Stimulated activated CD4-positive, alpha-beta T cell treated with anti-CD3 and anti-CD28 coated beads, Interleukin-2, amount 100 ng/mL, for 48 hours (primary cell): ENCODE data around the gene TREM1.
"Not testable (repeated sequence)": the region's sequence is repeated elsewhere in the genome, so short reads cannot be mapped to it uniquely, and the experiment has no call there.

Experiments used
- DNase-seq, 2 donors: peaks; one replicate each; pipeline ENCODE4 v3.0.0-alpha.2; 2020

TREM1 gene

GRCh38 chr6:41286544-41287346, at the start of gene TREM1:
TREM1 (minus strand) TSS chr6:41286682; CDS start chr6:41286655, 27 bp downstream.
- DNase-seq: no peak

DNA sequence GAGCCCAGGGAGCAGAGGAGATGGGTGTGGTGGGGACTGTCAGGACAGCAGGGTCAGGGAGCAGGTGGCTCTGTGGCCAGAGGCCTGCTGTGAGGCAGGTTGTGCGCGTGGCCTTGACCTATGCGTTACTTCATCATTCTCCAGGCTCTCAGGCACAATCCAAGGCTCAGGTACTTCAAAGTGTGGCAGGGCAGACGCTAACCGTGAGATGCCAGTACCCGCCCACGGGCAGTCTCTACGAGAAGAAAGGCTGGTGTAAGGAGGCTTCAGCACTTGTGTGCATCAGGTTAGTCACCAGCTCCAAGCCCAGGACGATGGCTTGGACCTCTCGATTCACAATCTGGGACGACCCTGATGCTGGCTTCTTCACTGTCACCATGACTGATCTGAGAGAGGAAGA, 49.5 kb upstream of the TREM1 start:
- no peak for DNase-seq

DNA sequence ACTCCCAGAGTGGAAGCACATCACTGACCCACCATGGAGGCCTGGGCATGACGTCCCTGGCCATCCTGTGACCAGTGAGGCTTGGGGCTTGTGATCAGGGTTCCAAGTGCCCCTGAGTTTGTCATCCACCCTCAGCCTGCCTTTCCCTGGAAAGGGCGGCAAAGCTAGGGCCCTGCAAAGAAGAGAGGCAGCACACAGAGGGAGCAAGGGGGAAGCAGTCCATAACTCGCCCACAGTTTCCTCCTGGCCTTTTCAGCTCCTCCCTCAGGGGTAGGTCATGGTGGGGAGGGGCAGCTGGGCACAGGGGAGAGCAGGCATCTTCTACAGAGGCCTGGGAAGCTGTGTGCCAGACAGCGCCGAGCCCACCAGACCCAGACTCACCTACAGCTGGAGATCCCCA, 48.8 kb upstream of the TREM1 start, which contains the start of gene NCR2:
NCR2 (plus strand) TSS at position 313 of the 400 bp plus-strand sequence. CDS start 269 bp downstream, outside the sequence.
- DNase-seq: no peak

- no peak for DNase-seq
Measured at GRCh38 chr6:41334482-41335040, 48.1 kb upstream of the TREM1 start.

- DNase-seq: no peak
Measured at GRCh38 chr6:41332842-41333736, 46.6 kb upstream of the TREM1 start.

GRCh38 chr6:41332241-41332640, 45.8 kb upstream of the TREM1 start:
- no peak for DNase-seq

DNA sequence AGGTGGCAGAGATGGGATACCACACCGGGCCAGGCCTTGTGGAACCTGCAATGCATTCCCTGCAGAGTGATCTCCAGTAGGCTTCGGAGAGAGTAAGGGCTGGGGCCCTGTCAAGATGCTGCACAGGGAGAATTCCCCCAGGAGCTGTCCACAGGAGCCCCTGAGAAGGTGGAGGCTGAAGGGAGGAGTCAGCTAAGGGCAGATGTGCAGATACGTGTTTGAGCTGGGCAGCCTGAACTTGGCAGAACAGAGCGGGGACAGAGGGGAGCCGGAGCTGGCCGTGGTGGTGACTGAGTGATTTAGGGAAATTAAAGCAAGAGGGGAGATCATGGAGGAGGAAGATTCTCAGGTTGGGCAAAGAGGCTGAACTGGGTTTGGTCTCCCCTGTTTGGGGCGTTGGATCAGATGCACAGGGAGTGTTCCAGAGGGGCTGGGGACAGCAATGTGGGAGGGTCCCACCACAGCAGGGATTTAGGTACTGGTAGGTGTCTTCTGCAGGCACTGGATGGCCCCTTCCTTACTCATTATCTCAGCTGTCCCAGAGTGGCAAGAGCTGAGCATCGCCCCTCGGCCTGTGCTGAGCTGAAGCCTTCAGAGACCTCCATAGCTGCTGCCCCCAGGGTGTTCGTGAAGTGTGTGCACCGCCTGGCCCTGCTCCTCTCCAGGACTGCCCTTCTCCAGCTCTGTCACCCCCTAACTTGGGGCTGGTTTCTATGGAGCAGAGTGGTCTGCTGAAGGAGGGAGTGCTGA, 45.1 kb upstream of the TREM1 start:
- no peak for DNase-seq

DNA sequence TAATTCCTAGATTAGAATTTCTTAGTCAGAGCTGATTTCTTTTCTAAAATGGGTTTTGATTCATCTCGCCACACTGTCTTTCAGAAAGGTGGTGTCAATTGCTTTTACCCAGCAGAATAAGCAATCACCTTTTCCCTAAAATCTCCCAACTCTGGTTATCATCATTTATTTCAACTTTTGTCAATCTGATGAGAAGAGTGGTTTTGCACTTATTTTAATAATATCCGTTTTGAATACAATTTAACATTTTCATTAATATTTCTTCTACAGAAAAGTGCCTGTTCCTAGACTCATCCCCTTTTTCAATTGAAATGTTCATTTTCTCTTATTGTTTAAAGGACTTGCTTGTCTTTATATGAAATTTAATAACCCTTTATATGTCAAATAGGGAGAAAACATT, 40.7 kb upstream of the TREM1 start:
- no peak for DNase-seq

DNA sequence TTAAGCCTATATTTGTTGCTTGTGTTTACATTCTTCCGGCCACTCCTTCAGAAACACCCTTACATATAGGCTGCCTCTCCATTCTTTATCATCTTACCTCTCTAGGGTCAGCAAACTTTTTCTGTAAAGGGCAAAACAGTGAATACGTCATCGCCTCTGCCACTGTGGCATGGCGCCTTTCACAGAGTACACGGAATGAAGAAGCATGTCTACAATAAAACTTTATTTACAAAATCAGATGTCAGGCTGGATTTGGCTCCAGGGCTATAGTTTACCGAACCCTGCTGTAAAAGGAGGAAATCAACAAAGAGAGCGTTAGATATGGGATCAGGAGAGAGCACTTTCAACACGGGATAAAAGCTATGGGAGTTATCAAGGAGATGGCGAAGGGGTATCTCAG, 39.6 kb upstream of the TREM1 start:
- DNase-seq: no peak

DNA sequence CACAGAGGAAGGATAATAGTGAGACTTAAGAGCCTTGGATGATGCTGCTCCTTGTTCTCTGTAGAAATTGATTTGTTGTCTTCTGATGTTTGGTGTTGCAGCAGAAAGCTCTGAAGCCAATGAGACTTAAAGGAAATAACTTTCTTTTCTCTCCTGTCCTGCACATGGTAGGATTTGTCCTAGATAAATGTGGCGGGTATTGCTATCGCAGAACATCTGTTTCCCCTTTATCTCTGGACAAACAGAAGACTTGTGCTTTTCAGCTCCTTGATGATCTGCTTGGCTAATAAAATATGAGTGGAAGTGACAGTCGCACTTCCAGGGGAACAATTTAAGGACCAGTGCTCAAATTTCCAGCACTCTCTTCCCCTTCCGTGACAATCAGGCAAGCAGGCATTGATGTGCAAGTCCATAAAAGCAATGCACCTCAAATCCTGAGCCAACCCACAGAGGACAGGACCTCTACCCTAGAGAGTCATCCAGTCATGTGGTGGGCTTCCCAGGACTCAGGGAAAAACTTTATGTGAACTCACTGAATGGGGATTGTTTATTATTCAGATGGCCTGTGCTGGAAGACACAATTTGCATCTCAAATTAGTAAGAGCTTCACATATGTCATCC, 39.1 kb upstream of the TREM1 start:
- no peak for DNase-seq

DNA sequence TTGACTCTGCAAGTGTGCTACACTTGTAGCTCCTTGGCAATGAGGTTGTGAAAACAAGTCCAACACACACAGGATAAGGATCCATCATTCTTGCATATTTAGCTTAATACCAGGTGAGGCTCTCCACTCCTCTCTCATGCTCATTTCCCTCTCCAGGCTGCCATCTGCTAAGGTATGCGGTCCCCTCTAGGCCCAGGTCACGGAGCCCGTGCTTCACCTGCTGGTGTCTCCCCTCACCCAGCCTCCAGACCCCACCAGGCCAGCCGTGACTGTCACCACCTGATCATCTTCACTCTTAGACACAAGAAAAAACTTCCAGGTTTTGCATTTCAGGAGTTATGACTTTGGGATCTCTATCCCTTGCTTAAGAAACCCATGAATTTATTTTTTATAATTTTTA, 34.7 kb upstream of the TREM1 start:
- no peak for DNase-seq

- DNase-seq: peak; percentile 81 to 84
Measured at GRCh38 chr6:41318654-41319565, 32.4 kb upstream of the TREM1 start.

DNA sequence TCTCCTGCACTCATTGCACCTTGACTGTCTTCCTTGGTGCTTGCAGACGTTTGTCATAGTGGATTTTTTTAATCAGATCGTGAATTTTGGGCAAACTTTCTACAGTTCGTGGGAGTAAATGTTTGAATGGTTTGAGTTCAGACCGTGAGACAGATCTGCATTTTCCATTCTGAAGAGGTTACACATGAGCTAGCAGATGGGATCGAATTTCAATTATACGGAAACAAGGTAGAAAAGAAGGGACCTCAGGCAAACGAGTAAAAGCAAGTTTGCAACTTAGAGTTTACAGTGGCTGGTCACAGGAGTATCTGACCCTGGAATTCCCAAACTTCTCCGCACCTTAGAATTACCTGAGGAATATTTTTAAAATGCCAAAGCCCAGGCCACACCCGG, 31.8 kb upstream of the TREM1 start:
- no peak for DNase-seq

DNA sequence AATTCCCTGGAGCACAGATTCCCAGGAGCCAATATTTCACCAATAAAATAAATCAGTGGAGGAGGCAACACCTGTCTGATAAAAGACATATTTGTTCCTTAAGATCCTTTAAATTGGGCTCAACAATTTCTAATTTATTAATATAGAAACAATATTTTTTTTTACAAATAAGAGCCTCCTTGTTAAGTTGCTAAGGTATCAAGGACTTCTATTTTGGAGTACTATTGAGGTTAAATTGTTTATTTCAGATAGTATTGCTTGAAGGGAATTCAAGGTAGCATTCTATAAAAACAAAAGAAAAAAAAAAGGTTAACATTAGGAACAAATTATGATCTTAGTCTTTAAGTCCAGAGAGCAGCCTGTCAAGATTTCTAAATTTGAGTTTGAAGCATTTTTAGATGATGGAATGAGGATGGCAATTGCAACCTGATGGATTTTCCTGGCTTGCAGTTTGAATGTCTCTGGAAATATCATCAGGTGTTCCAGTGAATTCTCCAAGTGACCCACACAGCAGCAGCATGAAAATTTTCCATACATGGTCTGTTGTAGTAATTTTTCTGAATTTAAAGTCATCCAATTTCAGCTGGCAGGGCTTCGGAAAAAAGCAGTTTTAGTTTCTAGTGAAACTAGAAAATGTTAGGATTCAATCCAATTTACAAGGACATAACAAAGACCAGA, 29.6 kb upstream of the TREM1 start:
- DNase-seq: no peak

- DNase-seq: no peak
Measured at GRCh38 chr6:41315203-41315602, 28.7 kb upstream of the TREM1 start.

- peak; percentile 41 to 45 for DNase-seq
Measured at GRCh38 chr6:41306187-41306854, 19.8 kb upstream of the TREM1 start.

DNA sequence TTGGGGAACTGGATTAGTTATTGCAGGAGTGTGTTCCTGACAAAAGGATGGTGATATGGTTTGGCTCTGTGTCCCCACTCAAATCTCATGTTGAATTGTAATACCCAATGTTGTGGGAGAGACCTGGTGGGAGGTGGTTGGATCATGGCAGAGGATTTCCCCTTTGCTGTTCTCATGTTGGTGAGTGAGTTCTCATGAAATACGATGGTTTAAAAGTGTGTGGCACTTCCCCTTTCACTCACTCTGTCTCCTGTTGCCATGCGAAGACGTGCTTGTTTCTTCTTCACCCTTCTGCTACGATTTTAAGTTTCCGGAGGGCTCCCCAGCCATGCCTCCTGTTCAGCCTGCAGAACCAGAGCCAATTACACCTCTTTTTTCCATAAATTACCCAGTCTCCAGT, 16.2 kb upstream of the TREM1 start:
- no peak for DNase-seq

DNA sequence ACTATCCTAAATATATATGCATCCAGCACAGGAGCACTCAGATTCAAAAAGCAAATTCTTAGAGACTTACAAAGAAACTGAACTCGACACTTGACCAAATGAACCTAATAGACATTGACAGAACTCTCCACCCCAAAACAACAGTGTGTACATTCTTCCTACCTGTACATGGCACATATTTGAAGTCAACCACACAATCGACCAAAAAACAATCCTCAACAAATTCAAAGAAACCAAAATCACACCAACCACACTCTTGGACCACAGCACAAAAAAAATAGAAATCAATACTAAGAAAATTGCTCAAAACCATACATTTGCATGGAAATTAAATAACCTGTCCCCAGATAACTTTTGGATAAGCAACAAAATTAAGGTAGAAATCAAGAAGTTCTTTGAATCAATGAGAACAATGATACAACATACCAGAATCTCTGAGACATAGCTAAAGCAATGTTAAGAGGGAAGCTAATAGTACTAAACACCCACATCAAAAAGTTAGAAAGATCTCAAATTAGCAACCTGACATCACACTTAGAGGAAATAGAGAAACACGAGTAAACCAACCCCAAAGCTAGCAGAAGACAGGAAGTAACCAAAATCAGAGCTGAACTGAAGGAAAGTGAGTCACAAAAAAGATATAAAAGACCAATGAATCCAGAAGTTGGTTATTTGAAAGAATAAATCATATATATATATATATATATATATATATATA, 12.5 kb upstream of the TREM1 start:
- no peak for DNase-seq

DNA sequence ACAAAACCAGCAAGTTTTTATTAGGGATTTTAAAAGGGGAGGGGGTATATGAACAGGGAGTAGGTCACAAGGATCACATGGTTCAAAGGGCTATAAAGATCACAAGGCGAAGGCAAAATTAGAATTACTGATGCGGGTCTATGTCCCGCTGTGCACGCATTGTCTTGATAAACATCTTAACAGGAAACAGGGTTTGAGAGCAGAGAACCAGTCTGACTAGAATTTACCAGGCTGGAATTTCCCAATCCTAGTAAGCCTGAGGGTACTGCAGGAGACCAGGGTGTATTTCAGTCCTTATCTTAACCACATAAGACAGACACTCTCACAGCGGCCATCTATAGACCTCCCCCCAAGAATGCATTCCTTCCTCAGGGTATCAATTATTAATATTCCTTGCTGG, 10.8 kb upstream of the TREM1 start:
- DNase-seq: not testable (repeated sequence)
